Measurements from ENCODE around the gene CXCL11. TPM values are rescaled to one million over a fixed set of nuclear protein-coding genes. Genes with fewer than 3 reads are reported as not detected.
"Not testable (repeated sequence)": the region's sequence is repeated elsewhere in the genome, so short reads cannot be mapped to it uniquely, and the experiment has no call there.

The CXCL11 gene
- total and polyA plus RNA-seq, 9 donors, result 0.07 TPM; not detected in 8

DNA sequence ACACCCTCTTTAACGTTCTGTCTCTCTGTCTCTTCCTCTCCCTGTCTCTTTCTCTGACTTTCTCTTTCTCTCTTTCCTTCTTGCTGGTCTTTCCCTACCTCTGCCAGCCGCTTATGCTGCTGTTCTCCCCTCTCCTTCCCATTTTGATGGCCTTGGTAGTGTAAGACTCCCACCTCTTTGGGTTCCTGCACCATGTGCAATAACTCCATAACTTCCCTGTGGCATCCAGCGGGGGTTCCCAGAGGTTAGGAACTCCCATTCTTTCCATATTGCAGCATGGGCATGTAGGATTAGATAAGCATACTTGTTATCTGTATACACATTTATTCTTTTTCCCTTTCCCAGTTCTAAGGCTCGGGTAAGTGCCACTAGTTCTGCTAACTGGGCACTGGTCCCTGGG lies 8.8 kb upstream of the CXCL11 start:
- not testable (repeated sequence) for H3K4me1 ChIP-seq (ENCODE audit: control insufficient read depth, insufficient read depth, low read length); DNase-seq; H3K9me3 ChIP-seq (replicated peaks; ENCODE audit: control insufficient read depth, low read depth, low read length); H3K27ac ChIP-seq (ENCODE audit: low read length); H3K36me3 ChIP-seq (ENCODE audit: control insufficient read depth, insufficient read depth, low read length); H3K4me3 ChIP-seq (ENCODE audit: low read length); H3K27me3 ChIP-seq (ENCODE audit: control insufficient read depth, insufficient read depth, low read length)
- WGBS (ENCODE audit: insufficient coverage), result 73% methylated on average over 2 of the region's 4 CpGs

DNA sequence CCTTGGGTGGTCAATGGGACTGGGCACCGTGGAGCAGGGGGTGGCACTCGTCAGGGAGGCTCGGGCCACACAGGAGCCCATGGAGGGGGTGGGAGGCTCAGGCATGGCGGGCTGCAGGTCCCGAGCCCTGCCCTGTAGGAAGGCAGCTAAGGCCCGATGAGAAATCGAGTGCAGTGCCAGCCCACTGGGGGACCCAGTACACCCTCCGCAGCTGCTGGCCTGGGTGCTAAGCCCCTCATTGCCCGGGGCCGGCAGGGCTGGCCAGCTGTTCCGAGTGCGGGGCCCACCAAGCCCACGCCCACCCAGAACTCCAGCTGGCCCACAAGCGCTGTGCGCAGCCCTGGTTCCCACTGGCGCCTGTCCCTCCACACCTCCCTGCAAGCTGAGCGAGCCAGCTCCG lies 7.4 kb upstream of the CXCL11 start:
- H3K4me3 ChIP-seq (ENCODE audit: low read length); DNase-seq; H3K36me3 ChIP-seq (ENCODE audit: control insufficient read depth, insufficient read depth, low read length); H3K4me1 ChIP-seq (ENCODE audit: control insufficient read depth, insufficient read depth, low read length); H3K27ac ChIP-seq (ENCODE audit: low read length); H3K27me3 ChIP-seq (ENCODE audit: control insufficient read depth, insufficient read depth, low read length); H3K9me3 ChIP-seq (replicated peaks; ENCODE audit: control insufficient read depth, low read depth, low read length): not testable (repeated sequence)
- WGBS (ENCODE audit: insufficient coverage), result 96% methylated on average over 4 of the region's 18 CpGs

DNA sequence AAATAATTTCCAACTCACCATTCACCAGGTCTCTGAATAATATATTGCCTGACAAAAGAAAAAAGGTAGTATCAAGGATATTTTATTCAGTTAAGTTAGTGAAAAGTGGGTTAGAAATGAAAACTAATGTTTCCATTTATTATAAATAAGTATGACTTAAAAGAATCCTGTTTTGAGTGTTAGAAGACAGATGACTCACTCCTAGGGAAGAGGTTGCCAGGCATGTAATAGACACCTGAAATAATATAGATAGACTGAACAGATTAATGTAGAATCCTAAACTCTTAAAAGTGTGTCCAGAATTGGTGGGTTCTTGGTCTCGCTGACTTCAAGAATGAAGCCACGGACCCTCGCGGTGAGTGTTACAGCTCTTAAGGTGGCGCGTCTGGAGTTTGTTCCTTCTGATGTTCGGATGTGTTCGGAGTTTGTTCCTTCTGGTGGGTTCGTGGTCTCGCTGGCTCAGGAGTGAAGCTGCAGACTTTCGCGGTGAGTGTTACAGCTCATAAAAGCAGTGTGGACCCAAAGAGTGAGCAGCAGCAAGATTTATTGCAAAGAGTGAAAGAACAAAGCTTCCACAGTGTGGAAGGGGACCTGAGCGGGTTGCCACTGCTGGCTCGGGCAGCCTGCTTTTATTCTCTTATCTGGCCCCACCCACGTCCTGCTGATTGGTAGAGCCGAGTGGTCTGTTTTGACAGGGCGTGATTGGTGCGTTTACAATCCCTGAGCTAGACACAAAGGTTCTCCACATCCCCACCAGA lies 6.5 kb upstream of the CXCL11 start:
- H3K4me3 ChIP-seq (ENCODE audit: low read length); H3K27me3 ChIP-seq (ENCODE audit: control insufficient read depth, insufficient read depth, low read length); H3K27ac ChIP-seq (ENCODE audit: low read length); DNase-seq; H3K4me1 ChIP-seq (ENCODE audit: control insufficient read depth, insufficient read depth, low read length); H3K36me3 ChIP-seq (ENCODE audit: control insufficient read depth, insufficient read depth, low read length); H3K9me3 ChIP-seq (replicated peaks; ENCODE audit: control insufficient read depth, low read depth, low read length): not testable (repeated sequence)
- WGBS (ENCODE audit: insufficient coverage), result 67% methylated on average over 1 of the region's 18 CpGs

DNA sequence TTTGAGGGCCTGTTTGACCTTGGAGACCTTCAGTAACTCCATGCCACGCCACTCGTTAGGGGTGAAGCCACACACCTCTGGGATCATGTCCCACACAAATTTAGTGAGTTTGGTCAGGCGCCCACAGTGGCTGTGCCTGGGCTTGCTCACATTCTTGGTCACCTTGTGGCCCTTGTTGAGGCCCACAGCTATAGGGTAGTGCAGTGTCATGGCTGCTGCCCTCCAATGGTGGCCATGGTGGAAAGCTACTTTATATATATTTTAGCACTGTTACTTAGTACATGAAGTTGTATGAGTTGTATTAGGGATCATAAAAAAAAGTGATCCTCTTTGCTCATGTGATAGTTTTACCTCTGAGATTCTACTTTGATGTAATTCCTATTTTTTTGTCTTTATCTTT lies 985 bp upstream of the CXCL11 start:
- no peaks in the 10 kb centered on the region for H3K36me3 ChIP-seq (ENCODE audit: control insufficient read depth, insufficient read depth, low read length)
- H3K27ac ChIP-seq (ENCODE audit: low read length), result no peak overlapping the region
- no peaks in the 10 kb centered on the region for H3K4me1 ChIP-seq (ENCODE audit: control insufficient read depth, insufficient read depth, low read length)
- H3K4me3 ChIP-seq (ENCODE audit: low read length), result no peak overlapping the region
- DNase-seq, result no peak
- H3K27me3 ChIP-seq (ENCODE audit: control insufficient read depth, insufficient read depth, low read length), result no peaks in the 10 kb centered on the region
- WGBS (ENCODE audit: insufficient coverage), result 80% methylated on average over 3 of the region's 3 CpGs
- H3K9me3 ChIP-seq (replicated peaks; ENCODE audit: control insufficient read depth, low read depth, low read length), result no peaks in the 10 kb centered on the region

DNA sequence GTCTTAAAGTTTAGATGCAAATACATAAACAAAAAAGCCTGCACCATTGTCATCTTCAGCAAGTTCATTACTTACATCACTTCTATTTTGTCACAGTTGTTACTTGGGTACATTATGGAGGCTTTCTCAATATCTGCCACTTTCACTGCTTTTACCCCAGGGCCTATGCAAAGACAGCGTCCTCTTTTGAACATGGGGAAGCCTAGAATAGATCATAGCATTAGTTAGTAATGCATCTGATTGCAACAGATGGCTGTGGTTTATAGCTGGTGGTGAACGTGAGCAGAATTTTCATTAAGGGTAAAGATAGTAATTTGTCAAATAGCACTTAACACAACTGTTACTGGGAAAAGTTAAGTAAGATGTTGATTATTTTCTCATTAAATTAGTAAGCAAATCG lies 729 bp downstream of the CXCL11 start:
- no peak for DNase-seq
- H3K27me3 ChIP-seq (ENCODE audit: control insufficient read depth, insufficient read depth, low read length), result no peaks in the 10 kb centered on the region
- no peak overlapping the region for H3K4me3 ChIP-seq (ENCODE audit: low read length)
- no peaks in the 10 kb centered on the region for H3K4me1 ChIP-seq (ENCODE audit: control insufficient read depth, insufficient read depth, low read length)
- H3K9me3 ChIP-seq (replicated peaks; ENCODE audit: control insufficient read depth, low read depth, low read length), result no peaks in the 10 kb centered on the region
- no peaks in the 10 kb centered on the region for H3K36me3 ChIP-seq (ENCODE audit: control insufficient read depth, insufficient read depth, low read length)
- no peak overlapping the region for H3K27ac ChIP-seq (ENCODE audit: low read length)
- WGBS (ENCODE audit: insufficient coverage), result no CpG with 5 or more reads among the region's 3 CpGs

DNA sequence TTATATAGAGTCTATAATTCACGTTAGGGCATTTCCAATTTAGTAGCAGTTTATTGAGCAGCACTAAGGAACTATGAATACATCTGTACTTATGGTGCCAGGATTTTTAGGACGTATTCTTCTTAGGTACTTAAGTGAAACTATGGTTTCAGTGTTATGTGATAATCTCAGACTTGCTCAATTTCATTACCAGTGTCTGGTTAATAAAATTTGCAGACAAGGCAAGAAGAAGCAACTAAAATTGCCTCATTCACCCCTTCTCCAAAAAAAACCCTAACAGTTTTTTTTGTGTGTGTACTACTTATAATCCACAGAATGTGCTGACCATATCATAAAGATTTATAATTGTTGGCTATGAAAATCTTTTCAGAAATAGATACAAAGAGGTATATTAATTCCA lies 6.6 kb downstream of the CXCL11 start:
- H3K27ac ChIP-seq (ENCODE audit: low read length), result no peak overlapping the region
- H3K4me1 ChIP-seq (ENCODE audit: control insufficient read depth, insufficient read depth, low read length), result no peaks in the 10 kb centered on the region
- no peak overlapping the region for H3K4me3 ChIP-seq (ENCODE audit: low read length)
- no peaks in the 10 kb centered on the region for H3K36me3 ChIP-seq (ENCODE audit: control insufficient read depth, insufficient read depth, low read length)
- WGBS (ENCODE audit: insufficient coverage), result no CpG with 5 or more reads among the region's 2 CpGs
- H3K27me3 ChIP-seq (ENCODE audit: control insufficient read depth, insufficient read depth, low read length), result no peaks in the 10 kb centered on the region
- H3K9me3 ChIP-seq (replicated peaks; ENCODE audit: control insufficient read depth, low read depth, low read length), result no peaks in the 10 kb centered on the region
- DNase-seq, result no peak

DNA sequence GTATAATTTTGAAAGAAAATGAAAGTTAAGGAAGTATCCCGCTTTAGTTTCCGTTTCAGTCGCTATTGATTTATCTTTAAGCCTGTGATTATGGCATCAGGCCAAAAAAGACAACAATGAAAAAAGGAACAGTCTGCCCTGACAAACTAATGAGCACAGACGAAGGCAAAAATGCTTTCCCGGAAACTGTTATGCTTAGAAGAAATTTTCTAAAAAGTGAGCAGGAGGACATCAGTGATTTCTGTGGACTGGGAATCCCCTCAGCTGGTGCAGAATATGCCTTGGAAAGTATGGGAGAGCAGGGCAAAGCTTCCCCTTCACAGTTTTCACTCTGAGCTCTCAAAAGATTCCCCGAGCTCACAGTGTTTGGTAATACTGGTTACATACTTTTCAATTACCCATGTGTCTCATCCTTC lies 7.5 kb downstream of the CXCL11 start:
- Histone ChIP-seq H3K9me3 (replicated peaks; ENCODE audit: control insufficient read depth, low read depth, low read length) (no peaks in the 10 kb centered on the region), H3K27ac (ENCODE audit: low read length) (no peak overlapping the region), H3K36me3 (ENCODE audit: control insufficient read depth, insufficient read depth, low read length) (no peaks in the 10 kb centered on the region), H3K4me1 (ENCODE audit: control insufficient read depth, insufficient read depth, low read length) (no peaks in the 10 kb centered on the region), H3K27me3 (ENCODE audit: control insufficient read depth, insufficient read depth, low read length) (no peaks in the 10 kb centered on the region), H3K4me3 (ENCODE audit: low read length) (no peak overlapping the region)
- DNase-seq, result peak; percentile 52
- WGBS (ENCODE audit: insufficient coverage), result 23% methylated on average over 4 of the region's 6 CpGs

DNA sequence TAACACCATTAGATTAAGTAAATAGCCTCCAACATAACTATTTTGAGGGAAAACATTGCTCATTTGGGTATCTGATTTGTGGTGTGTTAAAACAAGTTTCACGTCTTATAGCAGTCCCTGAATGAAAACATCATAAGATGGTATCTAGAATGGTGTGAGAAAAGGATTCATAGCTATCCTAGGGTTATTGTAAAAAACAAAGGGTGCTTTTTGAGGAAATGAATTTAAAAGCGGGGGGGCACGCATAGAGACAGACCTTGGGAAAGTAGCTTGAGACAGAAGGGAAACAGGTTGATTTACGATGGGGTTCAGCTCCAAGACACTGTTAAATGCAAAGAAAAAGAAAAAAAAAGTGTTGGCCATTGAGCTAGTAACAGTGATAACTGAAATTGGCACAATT lies 11.8 kb downstream of the CXCL11 start:
- 81% methylated on average over 4 of the region's 4 CpGs for WGBS (ENCODE audit: insufficient coverage)
- H3K36me3 ChIP-seq (ENCODE audit: control insufficient read depth, insufficient read depth, low read length), result no peaks in the 10 kb centered on the region
- no peak overlapping the region for H3K4me3 ChIP-seq (ENCODE audit: low read length)
- H3K27me3 ChIP-seq (ENCODE audit: control insufficient read depth, insufficient read depth, low read length), result no peaks in the 10 kb centered on the region
- DNase-seq, result no peak
- H3K4me1 ChIP-seq (ENCODE audit: control insufficient read depth, insufficient read depth, low read length), result no peaks in the 10 kb centered on the region
- H3K27ac ChIP-seq (ENCODE audit: low read length), result no peak overlapping the region
- H3K9me3 ChIP-seq (replicated peaks; ENCODE audit: control insufficient read depth, low read depth, low read length), result no peaks in the 10 kb centered on the region

DNA sequence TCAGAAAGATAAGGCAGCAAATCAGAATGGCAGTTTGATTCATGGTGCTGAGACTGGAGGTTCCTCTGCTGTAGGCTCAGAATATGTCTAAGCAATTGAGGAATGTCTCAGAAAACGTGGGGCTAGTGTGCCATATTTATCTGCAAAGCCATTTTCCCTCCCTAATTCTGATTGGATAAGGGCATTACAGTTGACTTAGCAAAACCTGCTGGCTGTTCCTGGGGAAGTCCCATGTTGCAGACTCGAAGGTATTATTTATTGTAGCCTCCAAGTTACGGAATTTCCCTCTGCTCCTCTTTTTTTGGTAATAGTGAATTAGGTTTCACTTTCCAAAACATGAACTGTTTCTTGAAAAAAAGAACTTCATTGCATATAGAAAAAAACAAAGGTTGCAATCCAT lies 12.5 kb downstream of the CXCL11 start, which contains the start of gene CXCL10:
Gene CXCL10 (minus strand): TSS at position 109 of the 400 bp plus-strand sequence. CDS start 66 bp downstream, at position 43.
- Histone ChIP-seq H3K4me1 (ENCODE audit: control insufficient read depth, insufficient read depth, low read length) (no peaks in the 10 kb centered on the region), H3K4me3 (ENCODE audit: low read length) (no peak within 1 kb of the TSS), H3K27ac (ENCODE audit: low read length) (no peak within 1 kb of the TSS), H3K36me3 (ENCODE audit: control insufficient read depth, insufficient read depth, low read length) (no peaks in the 10 kb centered on the region), H3K9me3 (replicated peaks; ENCODE audit: control insufficient read depth, low read depth, low read length) (no peaks in the 10 kb centered on the region), H3K27me3 (ENCODE audit: control insufficient read depth, insufficient read depth, low read length) (no peaks in the 10 kb centered on the region)
- no CpG with 5 or more reads among the region's 3 CpGs for WGBS (ENCODE audit: insufficient coverage)
- peak; percentile 10 for DNase-seq

DNA sequence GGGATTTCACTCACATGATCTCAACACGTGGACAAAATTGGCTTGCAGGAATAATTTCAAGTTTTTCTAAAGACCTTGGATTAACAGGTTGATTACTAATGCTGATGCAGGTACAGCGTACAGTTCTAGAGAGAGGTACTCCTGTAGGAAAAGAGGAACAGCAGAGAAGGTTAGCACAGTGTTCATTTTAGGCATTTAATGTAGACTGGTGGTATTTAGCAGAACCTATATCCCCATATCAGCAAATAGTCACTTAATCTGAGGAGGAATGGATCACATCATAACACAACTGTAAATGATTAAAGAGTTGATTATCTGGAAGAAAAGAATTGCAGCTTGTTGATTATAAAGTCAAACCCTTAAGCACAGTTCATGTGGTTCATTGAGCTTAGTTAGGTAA lies 13.2 kb downstream of the CXCL11 start:
- DNase-seq, result no peak
- Histone ChIP-seq H3K27me3 (ENCODE audit: control insufficient read depth, insufficient read depth, low read length) (no peaks in the 10 kb centered on the region), H3K4me3 (ENCODE audit: low read length) (no peak overlapping the region), H3K9me3 (replicated peaks; ENCODE audit: control insufficient read depth, low read depth, low read length) (no peaks in the 10 kb centered on the region), H3K36me3 (ENCODE audit: control insufficient read depth, insufficient read depth, low read length) (no peaks in the 10 kb centered on the region), H3K27ac (ENCODE audit: low read length) (no peak overlapping the region), H3K4me1 (ENCODE audit: control insufficient read depth, insufficient read depth, low read length) (no peaks in the 10 kb centered on the region)
- WGBS (ENCODE audit: insufficient coverage), result 67% methylated on average over 1 of the region's 2 CpGs

DNA sequence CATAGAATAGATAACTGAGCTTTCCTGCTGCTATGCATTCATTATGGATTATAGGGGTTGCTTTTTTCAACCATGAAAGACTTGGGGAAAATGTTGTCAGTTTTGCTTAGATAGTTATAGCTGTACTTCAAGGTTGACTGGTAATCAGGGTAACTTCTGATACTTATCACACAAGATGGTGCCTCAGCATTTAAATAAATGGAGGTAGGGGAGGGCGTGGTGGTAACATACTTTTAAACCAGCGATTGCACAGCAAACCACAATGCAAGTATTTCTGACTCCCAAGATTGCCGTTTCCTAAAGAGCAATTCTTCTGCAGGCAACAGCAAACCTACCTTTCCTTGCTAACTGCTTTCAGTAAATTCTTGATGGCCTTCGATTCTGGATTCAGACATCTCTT lies 13.8 kb downstream of the CXCL11 start:
- WGBS (ENCODE audit: insufficient coverage), result 86% methylated on average over 2 of the region's 4 CpGs
- Histone ChIP-seq H3K4me3 (ENCODE audit: low read length) (no peak overlapping the region), H3K36me3 (ENCODE audit: control insufficient read depth, insufficient read depth, low read length) (no peaks in the 10 kb centered on the region), H3K4me1 (ENCODE audit: control insufficient read depth, insufficient read depth, low read length) (no peaks in the 10 kb centered on the region), H3K27ac (ENCODE audit: low read length) (no peak overlapping the region), H3K9me3 (replicated peaks; ENCODE audit: control insufficient read depth, low read depth, low read length) (no peaks in the 10 kb centered on the region), H3K27me3 (ENCODE audit: control insufficient read depth, insufficient read depth, low read length) (no peaks in the 10 kb centered on the region)
- DNase-seq, result no peak

Data from muscle of leg (tissue), 11 donors.